GM12874 (cell line): ENCODE results near the gene SLC25A36.

Experiments used
- CTCF ChIP-seq: IDR thresholded peaks from 2 replicates; pipeline ENCODE4 v1.5.1; 2011; ENCODE audit warnings: low read depth, mild to moderate bottlenecking, control low read depth, low read length, moderate library complexity; ENCODE audit not compliant: insufficient read depth

The SLC25A36 gene

GRCh38 chr3:141021261-141021660 is 79.6 kb downstream of the SLC25A36 start:
- TF ChIP-seq CTCF = no peak
